Sigmoid colon (tissue), 7 donors: ENCODE results near the gene WDFY4. TPM values are rescaled to one million over a fixed set of nuclear protein-coding genes. Genes with fewer than 3 reads are reported as not detected.

Experiments used
- DNase-seq: peaks from one replicate; pipeline ENCODE4 v3.0.0-alpha.2; 2019
- H3K27ac ChIP-seq, 4 donors: fragments of 200-600 bp; sonication (generic); one replicate each; pipeline ENCODE4 v1.5.1; 2016 to 2019; ENCODE audit warnings: mild to moderate bottlenecking in 1 of 4
- H3K27me3 ChIP-seq, 3 donors: fragments of 200-600 bp; sonication (generic); one replicate each; pipeline ENCODE4 v1.5.1; 2019; ENCODE audit warnings: mild to moderate bottlenecking in 1 of 3
- H3K36me3 ChIP-seq, 4 donors: fragments of 200-600 bp; sonication (generic); one replicate each; pipeline ENCODE4 v1.5.1; 2016 to 2019
- H3K4me1 ChIP-seq, 4 donors: fragments of 200-600 bp; sonication (generic); one replicate each; pipeline ENCODE4 v1.5.1; 2017 to 2019
- H3K4me3 ChIP-seq, 4 donors: fragments of 200-600 bp; sonication (generic); one replicate each; pipeline ENCODE4 v1.5.1; 2017 to 2019; ENCODE audit warnings: mild to moderate bottlenecking in 2 of 4, moderate library complexity in 1 of 4
- H3K9me3 ChIP-seq, 4 donors: fragments of 200-600 bp in 3 of 4; sonication (generic) in 3 of 4; one replicate each; pipeline versions ENCODE4 v1.5.1 to v1.6.1; 2013 to 2019
- EP300 ChIP-seq, 4 donors: sonication (generic); formaldehyde crosslinking; IDR thresholded peaks; one replicate each; pipeline ENCODE4 v1.6.1; 2017; ENCODE audit warnings: antibody characterized with exemption in 4 of 4
- POLR2A ChIP-seq, 2 donors: fragments of 450-650 bp; IDR thresholded peaks; one replicate each; pipeline ENCODE4 v1.6.1; 2016; ENCODE audit warnings: antibody characterized with exemption in 2 of 2, mild to moderate bottlenecking in 2 of 2, moderate library complexity in 2 of 2
- POLR2AphosphoS5 ChIP-seq, 4 donors: sonication (generic); formaldehyde crosslinking; IDR thresholded peaks; one replicate each; pipeline ENCODE4 v1.6.1; 2017; ENCODE audit warnings: antibody characterized with exemption in 4 of 4
- WGBS, 2 donors: extraction: QIAGEN DNeasy Blood & Tissue Kit; methylation state at CpG; one replicate each; pipeline ENCODE4 v1.1.7; 2013; 5-methylcytosine and 5-hydroxymethylcytosine counted together
- intact Hi-C: fragments of 100-400 bp; cut with DNase I; formaldehyde crosslinking; loops from one replicate; pipeline ENCODE4 v1.15.1; 2023
- polyA plus RNA-seq, 3 donors: library from polyadenylated mRNA; stranded (reverse); fragments of 200-250 nt; gene quantifications; one replicate each; pipeline ENCODE4 v1.2.3, GENCODE V29; 2013
- total RNA-seq, 4 donors: library from RNA; depleted of rRNA; stranded (reverse); fragments of >200 nt; gene quantifications; one replicate each; pipeline ENCODE4 v1.1.0, GENCODE V29; 2016
- TF ChIP-seq, protein P1 (sequence below), 4 experiments: fragments of 450-650 bp in 3 of 4; fragments of 200-600 bp in 1 of 4; IDR thresholded peaks; one replicate each; pipeline ENCODE4 v1.5.1; 2016 to 2019; ENCODE audit warnings: antibody characterized with exemption in 4 of 4, mild to moderate bottlenecking in 3 of 4, moderate library complexity in 2 of 4
- donor health status: healthy with polysubstance abuse.
- donor health status: Bipolar disorder and iron deficiency.
- donor health status: healthy.

Gene WDFY4
- total and polyA plus RNA-seq, 7 donors, result 0.60 to 18.6 (median 2.5) TPM

DNA sequence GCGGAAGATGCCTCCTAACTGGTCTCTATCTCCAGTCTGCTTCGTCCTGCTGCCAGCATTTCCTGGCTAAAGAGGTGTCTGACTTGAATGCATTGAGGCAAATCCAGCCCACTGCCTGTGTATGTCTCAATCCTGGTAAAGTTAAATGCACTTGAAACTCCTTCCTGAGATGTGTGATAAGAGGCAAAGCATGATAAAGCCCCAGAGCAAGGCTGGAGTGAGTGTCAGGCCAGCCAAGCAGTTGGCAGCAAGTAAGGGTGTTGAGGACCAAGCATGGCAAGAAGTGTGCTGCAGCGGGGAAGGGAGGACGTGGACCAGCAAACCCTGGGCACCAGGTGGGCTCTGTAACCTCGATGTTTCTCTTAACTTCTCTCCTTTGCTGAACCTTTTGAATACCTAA is 225.9 kb downstream of the WDFY4 start:
- no peak for DNase-seq
- intact Hi-C loops, result no loop called here
- Histone ChIP-seq H3K36me3 (no peaks in the 10 kb centered on the region), H3K9me3 (no peaks in the 10 kb centered on the region), H3K27me3 (no peaks in the 10 kb centered on the region), H3K27ac (no peak overlapping the region), H3K4me3 (no peak overlapping the region), H3K4me1 (no peaks in the 10 kb centered on the region)
- 77 to 85% methylated on average over 5 of the region's 5 CpGs for WGBS, 2 donors
- TF ChIP-seq EP300 (IDR thresholded peaks at IDR 0.05) (no peak), POLR2AphosphoS5 (IDR thresholded peaks at IDR 0.05) (no peak), POLR2A (IDR thresholded peaks at IDR 0.05) (no peak)
- TF ChIP-seq, protein P1, sequence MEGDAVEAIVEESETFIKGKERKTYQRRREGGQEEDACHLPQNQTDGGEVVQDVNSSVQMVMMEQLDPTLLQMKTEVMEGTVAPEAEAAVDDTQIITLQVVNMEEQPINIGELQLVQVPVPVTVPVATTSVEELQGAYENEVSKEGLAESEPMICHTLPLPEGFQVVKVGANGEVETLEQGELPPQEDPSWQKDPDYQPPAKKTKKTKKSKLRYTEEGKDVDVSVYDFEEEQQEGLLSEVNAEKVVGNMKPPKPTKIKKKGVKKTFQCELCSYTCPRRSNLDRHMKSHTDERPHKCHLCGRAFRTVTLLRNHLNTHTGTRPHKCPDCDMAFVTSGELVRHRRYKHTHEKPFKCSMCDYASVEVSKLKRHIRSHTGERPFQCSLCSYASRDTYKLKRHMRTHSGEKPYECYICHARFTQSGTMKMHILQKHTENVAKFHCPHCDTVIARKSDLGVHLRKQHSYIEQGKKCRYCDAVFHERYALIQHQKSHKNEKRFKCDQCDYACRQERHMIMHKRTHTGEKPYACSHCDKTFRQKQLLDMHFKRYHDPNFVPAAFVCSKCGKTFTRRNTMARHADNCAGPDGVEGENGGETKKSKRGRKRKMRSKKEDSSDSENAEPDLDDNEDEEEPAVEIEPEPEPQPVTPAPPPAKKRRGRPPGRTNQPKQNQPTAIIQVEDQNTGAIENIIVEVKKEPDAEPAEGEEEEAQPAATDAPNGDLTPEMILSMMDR (IDR thresholded peaks at IDR 0.05), result no peak

DNA sequence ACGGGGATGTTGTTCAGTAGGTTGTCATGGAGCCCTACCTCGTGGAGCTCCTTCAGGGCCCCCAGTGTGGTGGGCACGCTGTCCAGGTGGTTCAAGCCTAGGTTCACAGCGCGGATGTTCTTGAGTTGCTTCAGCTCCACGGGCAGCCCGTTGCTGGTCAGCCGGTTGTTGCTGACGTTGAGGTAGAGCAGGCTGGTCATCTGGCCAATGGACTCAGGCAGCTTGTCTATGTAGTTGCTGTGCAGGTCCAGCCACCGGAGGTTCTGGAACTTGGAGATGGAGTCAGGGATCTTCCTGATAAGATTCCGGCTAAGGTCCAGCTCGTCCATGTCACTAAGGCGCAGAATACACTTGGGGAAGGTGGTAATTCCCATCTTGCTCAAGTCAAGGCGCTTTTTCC is 229.0 kb downstream of the WDFY4 start:
- whole genome bisulfite sequencing, 2 donors, result 81 to 83% methylated on average over 14 of the region's 14 CpGs
- Histone ChIP-seq H3K4me3 (no peak overlapping the region), H3K4me1 (no peaks in the 10 kb centered on the region), H3K27ac (no peak overlapping the region), H3K27me3 (no peaks in the 10 kb centered on the region), H3K36me3 (no peaks in the 10 kb centered on the region), H3K9me3 (no peaks in the 10 kb centered on the region)
- intact Hi-C loops, result no loop called here
- DNase-seq, result no peak
- no peak for TF ChIP-seq POLR2A (IDR thresholded peaks at IDR 0.05)
- TF ChIP-seq EP300 (IDR thresholded peaks at IDR 0.05), result no peak
- TF ChIP-seq, protein P1 (IDR thresholded peaks at IDR 0.05), result no peak
- TF ChIP-seq POLR2AphosphoS5 (IDR thresholded peaks at IDR 0.05), result no peak

DNA sequence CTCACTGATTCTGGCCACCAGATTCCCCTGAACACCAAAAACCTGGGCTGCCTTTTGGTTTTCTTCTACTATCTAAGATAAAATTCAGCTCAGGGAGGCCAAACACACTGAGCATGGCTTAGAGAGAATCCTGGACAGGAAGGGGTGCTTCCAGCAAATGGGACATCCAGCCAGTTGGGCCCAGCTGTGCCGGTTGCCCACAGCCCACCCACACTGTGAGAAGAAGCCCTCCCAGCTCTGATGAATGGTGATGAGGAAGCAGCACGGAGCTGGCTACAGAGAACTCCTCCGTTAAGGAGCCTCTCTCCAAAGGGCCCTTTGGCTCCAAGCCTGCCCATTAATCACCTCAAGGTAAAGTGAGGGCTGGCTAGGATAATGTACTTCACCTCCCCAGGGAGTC is 239.1 kb downstream of the WDFY4 start:
- Histone ChIP-seq H3K4me1 (no peaks in the 10 kb centered on the region), H3K4me3 (no peak overlapping the region), H3K27me3 (no peaks in the 10 kb centered on the region), H3K9me3 (no peaks in the 10 kb centered on the region), H3K36me3 (no peaks in the 10 kb centered on the region), H3K27ac (no peak overlapping the region)
- WGBS, 2 donors, result 60 to 75% methylated on average over 3 of the region's 3 CpGs
- TF ChIP-seq, protein P1 (IDR thresholded peaks at IDR 0.05), result no peak
- no peak for TF ChIP-seq EP300 (IDR thresholded peaks at IDR 0.05)
- no peak for TF ChIP-seq POLR2A (IDR thresholded peaks at IDR 0.05)
- TF ChIP-seq POLR2AphosphoS5 (IDR thresholded peaks at IDR 0.05), result no peak
- DNase-seq, result no peak
- intact Hi-C loops, result no loop called here

DNA sequence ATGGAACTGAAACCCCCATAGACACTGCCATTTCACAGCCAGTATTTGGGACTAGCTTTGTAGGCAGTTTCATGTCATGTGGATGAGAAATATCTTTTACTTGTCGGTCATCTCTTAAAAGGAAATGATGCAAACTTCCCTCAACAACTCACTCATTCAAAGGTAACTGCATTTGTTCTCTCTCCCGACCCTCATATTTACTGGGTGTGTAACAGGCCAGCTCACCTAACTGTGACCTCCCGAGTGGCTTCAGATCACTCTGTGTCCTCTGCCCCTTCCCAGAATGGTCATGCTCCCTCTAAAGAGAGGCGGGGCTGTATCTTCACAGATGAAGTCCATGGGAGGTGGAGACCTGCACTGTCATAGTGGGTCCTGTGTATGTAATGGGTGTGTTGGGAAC is 240.3 kb downstream of the WDFY4 start:
- H3K9me3 ChIP-seq, result no peaks in the 10 kb centered on the region
- no peak overlapping the region for H3K27ac ChIP-seq
- no peaks in the 10 kb centered on the region for H3K4me1 ChIP-seq
- WGBS, 2 donors, result 77 to 81% methylated on average over 4 of the region's 4 CpGs
- DNase-seq, result no peak
- H3K4me3 ChIP-seq, result no peak overlapping the region
- no peak for TF ChIP-seq POLR2AphosphoS5 (IDR thresholded peaks at IDR 0.05)
- no peak for TF ChIP-seq POLR2A (IDR thresholded peaks at IDR 0.05)
- TF ChIP-seq, protein P1 (IDR thresholded peaks at IDR 0.05), result no peak
- TF ChIP-seq EP300 (IDR thresholded peaks at IDR 0.05), result no peak
- no peaks in the 10 kb centered on the region for H3K27me3 ChIP-seq
- intact Hi-C loops, result no loop called here
- no peaks in the 10 kb centered on the region for H3K36me3 ChIP-seq

DNA sequence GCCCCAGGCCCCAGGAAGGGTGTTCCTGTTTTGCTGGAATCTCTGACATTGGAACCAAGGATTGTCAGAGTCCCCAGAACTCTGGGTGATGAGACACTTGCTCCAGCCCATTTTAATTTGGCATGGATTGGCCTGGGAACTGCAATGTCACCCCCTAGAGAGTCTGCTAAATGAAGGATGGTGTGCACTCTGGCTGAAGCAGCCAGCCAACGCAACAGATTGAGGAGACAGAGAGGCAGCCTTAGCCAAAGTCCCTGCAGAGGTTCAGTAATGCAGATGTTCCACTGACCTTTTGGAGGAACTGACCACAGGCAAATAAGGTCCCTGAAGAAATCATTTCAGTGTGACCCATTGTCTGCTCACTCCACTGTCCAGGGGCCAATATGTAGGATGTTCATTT is 241.6 kb downstream of the WDFY4 start:
- no peak overlapping the region for H3K27ac ChIP-seq

More for the DNA sequence above, 241.6 kb downstream of the WDFY4 start:
- intact Hi-C loops, result no loop called here
- WGBS, 2 donors, result 81 to 90% methylated on average over 1 of the region's 1 CpG
- H3K9me3 ChIP-seq, result no peaks in the 10 kb centered on the region
- TF ChIP-seq POLR2A (IDR thresholded peaks at IDR 0.05) (no peak), EP300 (IDR thresholded peaks at IDR 0.05) (no peak), POLR2AphosphoS5 (IDR thresholded peaks at IDR 0.05) (no peak)
- DNase-seq, result no peak
- no peaks in the 10 kb centered on the region for H3K36me3 ChIP-seq
- no peaks in the 10 kb centered on the region for H3K4me1 ChIP-seq
- H3K4me3 ChIP-seq, result no peak overlapping the region
- no peaks in the 10 kb centered on the region for H3K27me3 ChIP-seq
